ENCODE results near the gene RPS6KA3.

DNA sequence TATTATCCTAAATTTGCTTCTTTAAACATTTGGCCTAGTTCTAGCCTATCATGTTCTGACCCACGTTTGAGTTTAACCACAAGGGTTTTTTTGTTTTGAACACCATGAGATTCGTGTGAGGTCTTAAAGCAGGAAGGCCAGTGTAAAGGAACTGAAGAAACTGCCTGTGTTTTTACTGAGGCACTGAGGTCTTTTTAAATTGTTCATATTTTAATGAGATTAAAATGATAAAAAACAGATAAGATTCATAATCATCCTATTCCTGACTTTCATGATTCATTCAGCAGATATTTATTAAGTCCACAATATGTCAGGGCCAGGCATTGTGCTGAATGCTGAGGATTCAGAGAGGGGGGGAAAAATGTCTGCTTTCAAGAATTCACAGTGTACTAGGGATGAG is 3.2 kb downstream of the RPS6KA3 start:
- no peak for TF ChIP-seq CTCF (IDR thresholded peaks at IDR 0.05)
- no peak for TF ChIP-seq POLR2AphosphoS5 (IDR thresholded peaks at IDR 0.05)
- TF ChIP-seq POLR2A (IDR thresholded peaks at IDR 0.05): no peak
- TF ChIP-seq EP300 (IDR thresholded peaks at IDR 0.05): no peak
